HCT116 (cell line): ENCODE measurements around the gene ADPRS.

ENCODE experiments used
- CTCF ChIP-seq, 3 experiments: fragments of 200-600 bp in 1 of 3; sonication (generic) in 1 of 3; IDR thresholded peaks in 2 of 3; conservative IDR thresholded peaks in 1 of 3; 2 replicates each; pipeline ENCODE4 v1.5.1; 2012 to 2017; ENCODE audit warnings: low read depth in 2 of 3, low read length in 2 of 3, antibody characterized with exemption in 1 of 3, borderline replicate concordance in 1 of 3, control low read depth in 1 of 3, mild to moderate bottlenecking in 1 of 3, mixed read lengths in 1 of 3, mixed run types in 1 of 3, moderate library complexity in 1 of 3; ENCODE audit not compliant: insufficient read depth in 1 of 3
- EZH2 ChIP-seq: fragments of 200-600 bp; sonication (generic); IDR thresholded peaks from 2 replicates; pipeline ENCODE4 v1.6.1; 2017; ENCODE audit warnings: antibody characterized with exemption, mixed run types
- EZH2phosphoT487 ChIP-seq: fragments of 200-600 bp; IDR thresholded peaks from 2 replicates; pipeline ENCODE4 v1.6.1; 2018; ENCODE audit warnings: antibody characterized with exemption, borderline replicate concordance
- POLR2A ChIP-seq: IDR thresholded peaks from 2 replicates; pipeline ENCODE4 v1.7.0; 2011; ENCODE audit warnings: borderline replicate concordance; ENCODE audit not compliant: insufficient read depth, insufficient read length; ENCODE audit errors: extremely low read depth
- POLR2AphosphoS5 ChIP-seq: IDR thresholded peaks from 2 replicates; pipeline ENCODE4 v1.6.1; 2011; ENCODE audit warnings: mild to moderate bottlenecking, low read depth, low read length, moderate library complexity
- SP1 ChIP-seq: IDR thresholded peaks from 2 replicates; pipeline ENCODE4 v1.6.1; 2012; ENCODE audit warnings: low read depth
- SRF ChIP-seq: IDR thresholded peaks from 2 replicates; pipeline ENCODE4 v1.6.1; 2012; ENCODE audit warnings: low read depth
- TCF7L2 ChIP-seq: IDR thresholded peaks from 2 replicates; pipeline ENCODE4 v1.7.0; 2011; ENCODE audit warnings: borderline replicate concordance, inconsistent platforms; ENCODE audit not compliant: insufficient read depth, insufficient read length; ENCODE audit errors: extremely low read depth
- YY1 ChIP-seq: IDR thresholded peaks from 2 replicates; pipeline ENCODE4 v1.6.1; 2011; ENCODE audit warnings: low read length, low read depth, moderate library complexity, mild to moderate bottlenecking; ENCODE audit not compliant: insufficient replicate concordance; ENCODE audit errors: extremely low read depth

DNA sequence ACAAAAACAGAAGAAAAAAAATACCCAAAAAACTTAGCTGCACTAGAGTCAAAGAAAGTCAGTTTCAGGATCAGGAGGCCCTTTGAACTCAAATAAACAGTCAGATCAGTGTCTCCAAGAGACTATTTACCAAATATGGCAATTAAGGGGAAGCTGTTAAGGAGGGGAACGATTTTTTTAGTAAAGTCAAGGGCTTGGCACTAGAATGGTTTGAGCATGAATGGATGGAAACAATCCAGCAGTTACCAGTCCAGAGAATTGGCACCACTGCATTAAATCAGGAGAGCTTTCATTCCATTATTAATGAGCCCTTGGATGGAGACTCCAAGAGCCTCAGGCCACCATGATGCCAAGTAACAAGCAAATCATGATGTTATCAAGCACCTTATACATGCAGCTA lies 53.4 kb downstream of the ADPRS start:
- TF ChIP-seq POLR2A (no peak), SRF (0 out of 2 replicates have a peak, but pooled peaks have one; percentile 35), CTCF (IDR thresholded peaks at IDR 0.05 in 2 of 3, conservative IDR thresholded peaks at IDR 0.05 in 1 of 3; ENCODE audit: borderline replicate concordance in 1 of 3, insufficient read depth in 1 of 3, low read depth in 2 of 3, low read length in 2 of 3) (no peak), POLR2AphosphoS5 (no peak), EZH2 (no peak), EZH2phosphoT487 (no peak), YY1 (no peak), TCF7L2 (no peak), SP1 (no peak)
